ENCODE measurements around the gene GTF3C4.

Gene GTF3C4

DNA sequence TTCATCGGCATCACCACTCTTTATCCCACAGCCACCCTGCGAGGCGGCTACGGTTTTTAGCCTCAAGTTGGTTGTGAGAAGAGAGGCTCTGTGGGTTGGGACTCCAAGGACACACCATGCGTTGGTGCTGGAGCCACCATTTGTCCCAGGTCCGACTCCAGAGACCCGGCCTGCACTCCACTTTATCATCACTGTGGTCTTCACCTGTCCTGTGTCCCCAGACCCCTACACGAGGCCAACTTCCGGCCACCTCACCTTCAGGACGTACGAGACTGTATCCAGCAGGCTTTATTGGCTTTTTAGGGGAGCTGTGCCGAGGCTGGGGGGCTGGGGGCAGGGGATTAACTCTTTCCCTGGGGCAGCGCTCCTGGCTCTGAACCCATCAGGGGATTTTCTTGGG is 55.0 kb downstream of the GTF3C4 start:
- no peak overlapping the region for H3K4me3 ChIP-seq (ENCODE audit: low read length)
- no peak for DNase-seq (ENCODE audit: low read depth, low spot score)

- no peak for DNase-seq (ENCODE audit: low read depth, low spot score)
- H3K4me3 ChIP-seq (ENCODE audit: low read length) = no peak overlapping the region
Measured at GRCh38 chr9:132726576-132727130, 56.4 kb downstream of the GTF3C4 start.

DNA sequence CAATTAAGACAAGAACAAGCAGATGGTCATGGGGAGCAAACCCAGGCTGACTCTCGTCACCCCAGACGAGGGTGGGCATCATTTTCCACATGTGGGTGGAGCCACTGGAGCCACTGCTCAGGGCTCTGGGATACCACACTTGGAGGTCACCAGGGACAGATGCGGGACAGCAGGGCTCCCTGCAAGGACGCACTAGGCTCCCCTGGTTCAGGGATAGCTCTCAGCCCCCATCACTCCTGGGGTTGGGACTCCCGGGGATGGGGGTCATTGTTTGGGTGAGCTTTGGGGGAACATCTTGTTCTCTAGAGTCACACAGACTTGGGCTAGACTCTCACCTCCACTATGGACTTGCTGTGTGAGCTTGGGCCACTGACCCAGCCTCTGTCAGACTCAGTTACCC is 57.8 kb downstream of the GTF3C4 start:
- H3K4me3 ChIP-seq (ENCODE audit: low read length) = no peak overlapping the region
- no peak for DNase-seq (ENCODE audit: low read depth, low spot score)

DNA sequence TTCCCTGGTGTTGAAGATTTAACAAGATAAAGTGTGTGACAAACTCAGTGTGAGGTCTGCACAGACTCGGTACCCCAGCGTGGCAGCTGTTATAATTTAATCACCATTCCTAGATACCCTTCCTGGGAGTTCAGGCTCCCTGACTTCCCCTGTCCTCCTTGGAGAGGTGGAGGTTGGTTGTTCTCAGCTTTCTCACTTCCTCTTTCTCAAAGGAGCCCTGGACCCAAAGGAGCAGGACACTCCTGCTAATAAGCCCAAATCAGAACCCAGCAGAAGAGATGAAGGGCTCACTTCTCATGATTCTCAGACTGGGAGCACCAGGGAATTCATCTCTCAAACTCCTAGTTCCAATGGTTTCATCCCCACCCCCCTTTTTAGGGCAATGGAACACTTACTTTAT is 58.2 kb downstream of the GTF3C4 start:
- no peak for DNase-seq (ENCODE audit: low read depth, low spot score)
- no peak overlapping the region for H3K4me3 ChIP-seq (ENCODE audit: low read length)

- no peak overlapping the region for H3K4me3 ChIP-seq (ENCODE audit: low read length)
- DNase-seq (ENCODE audit: low read depth, low spot score) = no peak
Measured at GRCh38 chr9:132729235-132729890, 59.1 kb downstream of the GTF3C4 start.

GRCh38 chr9:132730054-132731033 is 60.1 kb downstream of the GTF3C4 start:
- no peak overlapping the region for H3K4me3 ChIP-seq (ENCODE audit: low read length)
- DNase-seq (ENCODE audit: low read depth, low spot score) = no peak

GRCh38 chr9:132731230-132731629 is 61.0 kb downstream of the GTF3C4 start:
- no peak for DNase-seq (ENCODE audit: low read depth, low spot score)
- no peak overlapping the region for H3K4me3 ChIP-seq (ENCODE audit: low read length)

DNA sequence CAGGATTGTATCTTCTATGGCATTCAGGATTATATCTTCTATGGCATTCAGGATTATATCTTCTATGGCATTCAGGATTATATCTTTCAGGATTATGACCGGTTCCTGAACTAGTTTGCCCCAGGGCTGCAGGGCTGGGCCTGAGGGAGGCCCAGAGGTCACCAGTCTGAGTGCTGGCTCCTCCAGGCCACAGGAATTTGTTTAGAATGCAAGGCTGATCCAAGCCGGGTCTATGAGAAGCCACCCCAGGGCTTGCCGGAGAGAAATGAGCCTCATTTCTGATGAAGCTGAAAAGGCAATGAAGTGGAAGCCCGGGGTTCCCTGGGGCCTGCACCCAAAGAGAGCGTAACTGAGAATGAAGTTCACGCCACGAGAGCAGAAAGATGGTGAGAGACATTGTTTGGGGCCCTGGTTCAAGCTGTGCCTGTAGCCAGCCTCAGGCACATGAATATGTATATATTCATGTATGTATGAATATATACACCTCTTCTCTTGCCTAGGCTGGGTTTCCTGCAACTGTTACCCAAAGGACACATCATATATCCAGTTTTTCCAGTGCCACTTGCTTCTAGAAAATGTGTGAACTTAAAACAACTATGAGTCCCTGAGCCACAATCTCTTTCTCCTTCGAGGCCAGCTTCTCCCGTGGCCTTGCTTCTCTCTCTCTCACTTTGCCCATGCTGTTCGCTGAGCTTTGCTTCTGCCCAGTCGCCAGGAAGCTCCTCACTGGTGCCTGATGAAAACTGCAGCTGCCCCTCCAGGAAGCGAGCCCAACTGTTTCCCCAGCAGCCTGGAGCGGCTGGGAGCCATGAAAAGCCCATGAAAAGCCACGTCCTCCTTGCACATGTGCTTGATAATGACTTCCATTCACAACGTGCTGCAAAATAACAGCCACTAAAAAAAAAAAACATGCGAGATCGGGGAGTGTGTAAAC is 62.3 kb downstream of the GTF3C4 start:
- H3K4me3 ChIP-seq (ENCODE audit: low read length) = no peak overlapping the region
- DNase-seq (ENCODE audit: low read depth, low spot score) = no peak

- DNase-seq (ENCODE audit: low read depth, low spot score) = no peak
- no peak overlapping the region for H3K4me3 ChIP-seq (ENCODE audit: low read length)
Measured at GRCh38 chr9:132733260-132733815, 63.1 kb downstream of the GTF3C4 start.

DNA sequence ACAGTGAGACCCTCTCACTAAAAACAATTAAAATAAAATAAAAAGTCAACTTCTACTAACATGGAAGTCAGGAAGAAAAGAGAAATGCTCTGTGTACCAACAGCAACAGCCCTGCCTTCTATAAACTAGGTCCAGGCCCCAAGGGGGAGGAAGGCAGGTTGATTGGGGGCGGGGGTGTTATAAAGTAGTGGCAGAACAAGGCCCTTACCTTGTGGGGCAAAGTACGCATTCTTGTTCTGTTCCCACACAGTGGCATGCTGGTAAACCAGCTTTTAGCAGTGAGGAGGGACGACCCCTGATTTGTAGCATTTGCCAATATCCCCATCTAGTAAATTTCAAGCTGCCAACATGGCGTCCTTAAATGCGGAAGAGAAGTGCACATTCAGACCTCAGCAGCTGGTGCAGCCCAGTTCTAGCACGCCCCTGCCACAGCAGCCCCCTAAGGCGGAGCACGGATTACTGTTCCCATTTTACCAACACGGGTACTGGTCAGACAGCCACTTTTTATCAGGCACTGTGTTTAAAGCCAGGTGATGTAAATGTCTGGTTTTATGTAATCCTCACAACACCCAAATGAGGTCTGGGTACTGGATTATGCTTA is 69.5 kb downstream of the GTF3C4 start:
- no peak overlapping the region for H3K4me3 ChIP-seq (ENCODE audit: low read length)
- DNase-seq (ENCODE audit: low read depth, low spot score) = no peak

- no peak for DNase-seq (ENCODE audit: low read depth, low spot score)
- no peak overlapping the region for H3K4me3 ChIP-seq (ENCODE audit: low read length)
Measured at GRCh38 chr9:132740526-132741309, 70.5 kb downstream of the GTF3C4 start.

DNA sequence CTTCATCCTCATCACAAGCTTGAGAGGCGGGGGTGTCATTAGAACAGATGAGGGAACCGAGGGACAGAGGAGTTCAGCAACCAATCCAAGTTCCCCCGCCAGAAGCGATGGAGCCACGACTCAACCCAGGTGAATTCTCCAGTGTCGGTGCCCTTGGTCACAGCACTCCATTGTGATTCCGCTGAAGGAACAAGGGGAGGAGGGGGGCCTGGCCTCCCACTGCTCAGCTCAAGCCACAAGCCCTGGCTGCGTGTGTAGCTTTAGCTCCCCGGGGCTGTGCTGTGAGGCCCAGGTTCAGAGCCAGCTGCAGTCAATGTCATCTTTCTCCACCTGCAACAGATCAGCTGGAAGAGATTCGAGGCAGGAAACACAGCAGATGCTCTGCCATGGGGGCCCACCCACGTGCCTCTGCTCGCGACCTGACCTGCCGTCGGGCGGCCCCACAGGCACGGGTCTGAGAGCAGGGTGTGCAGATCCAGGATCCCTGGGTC is 72.6 kb downstream of the GTF3C4 start:
- DNase-seq (ENCODE audit: low read depth, low spot score) = no peak
- no peak overlapping the region for H3K4me3 ChIP-seq (ENCODE audit: low read length)

DNA sequence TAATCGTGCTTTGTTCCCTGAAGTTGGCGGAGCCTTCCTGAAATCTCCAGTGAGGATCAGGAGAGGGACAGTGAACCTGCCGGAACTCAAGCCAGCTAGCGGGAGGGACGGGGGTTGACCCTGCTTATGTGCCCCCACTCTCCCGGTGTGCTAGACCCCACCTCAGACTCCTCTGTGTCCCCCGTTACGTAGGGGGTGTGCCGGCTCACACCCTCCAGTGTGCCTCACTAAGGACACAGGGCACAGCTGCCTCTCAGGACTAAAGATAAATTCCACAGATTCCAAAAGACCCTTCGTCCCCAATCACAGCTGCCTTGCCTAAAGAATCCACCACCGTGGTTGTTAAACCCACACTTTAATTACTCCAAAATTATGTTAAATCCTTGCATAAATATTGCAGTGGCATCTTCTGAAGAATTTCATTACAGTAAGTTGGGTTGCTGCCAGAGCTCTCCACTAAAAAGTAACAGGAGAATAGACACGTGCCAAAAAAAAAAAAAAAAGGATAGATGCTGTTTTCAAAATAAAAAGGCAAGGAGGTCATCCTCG is 73.7 kb downstream of the GTF3C4 start:
- no peak for DNase-seq (ENCODE audit: low read depth, low spot score)
- H3K4me3 ChIP-seq (ENCODE audit: low read length) = no peak overlapping the region
